Measurements from ENCODE around the gene ARHGAP10.

GRCh38 chr4:147821555-147821954 lies 89.7 kb downstream of the ARHGAP10 start:
- TF ChIP-seq, protein P1, sequence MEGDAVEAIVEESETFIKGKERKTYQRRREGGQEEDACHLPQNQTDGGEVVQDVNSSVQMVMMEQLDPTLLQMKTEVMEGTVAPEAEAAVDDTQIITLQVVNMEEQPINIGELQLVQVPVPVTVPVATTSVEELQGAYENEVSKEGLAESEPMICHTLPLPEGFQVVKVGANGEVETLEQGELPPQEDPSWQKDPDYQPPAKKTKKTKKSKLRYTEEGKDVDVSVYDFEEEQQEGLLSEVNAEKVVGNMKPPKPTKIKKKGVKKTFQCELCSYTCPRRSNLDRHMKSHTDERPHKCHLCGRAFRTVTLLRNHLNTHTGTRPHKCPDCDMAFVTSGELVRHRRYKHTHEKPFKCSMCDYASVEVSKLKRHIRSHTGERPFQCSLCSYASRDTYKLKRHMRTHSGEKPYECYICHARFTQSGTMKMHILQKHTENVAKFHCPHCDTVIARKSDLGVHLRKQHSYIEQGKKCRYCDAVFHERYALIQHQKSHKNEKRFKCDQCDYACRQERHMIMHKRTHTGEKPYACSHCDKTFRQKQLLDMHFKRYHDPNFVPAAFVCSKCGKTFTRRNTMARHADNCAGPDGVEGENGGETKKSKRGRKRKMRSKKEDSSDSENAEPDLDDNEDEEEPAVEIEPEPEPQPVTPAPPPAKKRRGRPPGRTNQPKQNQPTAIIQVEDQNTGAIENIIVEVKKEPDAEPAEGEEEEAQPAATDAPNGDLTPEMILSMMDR (IDR thresholded peaks at IDR 0.05; ENCODE audit: insufficient read depth, low read depth, low read length), result no peak
- TF ChIP-seq EZH2 (IDR thresholded peaks at IDR 0.05; ENCODE audit: insufficient read depth, low read length), result no peak

Data from astrocyte (in vitro differentiated cells and primary cell).